Measurements from ENCODE around the gene FNBP1.

DNA sequence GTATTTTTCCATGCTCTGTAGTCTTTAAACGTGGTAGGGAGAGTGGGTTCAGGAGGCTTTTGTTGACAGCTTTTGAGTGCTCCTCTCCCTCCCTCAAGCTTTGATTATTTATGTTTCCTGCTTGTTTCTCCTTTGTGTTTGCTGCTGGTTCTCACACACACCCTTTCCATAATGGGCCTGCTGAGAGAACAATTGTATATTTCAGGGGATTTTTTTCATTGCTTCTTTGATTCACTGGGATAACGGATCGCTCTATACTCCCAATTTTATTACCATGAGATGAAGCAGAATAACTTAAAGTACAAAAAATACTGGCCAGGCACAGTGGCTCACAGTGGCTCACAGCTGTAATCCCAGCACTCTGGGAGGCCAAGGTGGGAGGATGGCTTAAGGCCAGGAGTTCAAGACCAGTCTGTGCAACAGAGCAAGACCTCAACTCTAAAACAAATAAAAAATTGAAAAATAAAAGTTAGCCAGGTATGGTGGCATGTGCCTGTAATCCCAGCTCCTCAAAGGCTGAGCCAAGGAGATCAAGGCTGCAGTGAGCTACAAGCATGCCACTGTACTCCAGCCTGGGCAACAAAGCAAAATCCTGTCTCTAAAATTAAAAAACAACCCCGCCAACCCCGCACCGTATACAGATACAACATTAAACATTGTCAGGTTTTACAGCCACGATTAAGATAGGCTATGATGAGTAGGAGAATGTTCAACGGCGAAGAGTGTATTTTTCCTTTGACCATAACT lies 140.8 kb downstream of the FNBP1 start:
- no peak for TF ChIP-seq EP300 (IDR thresholded peaks at IDR 0.05)
- TF ChIP-seq, protein P1, sequence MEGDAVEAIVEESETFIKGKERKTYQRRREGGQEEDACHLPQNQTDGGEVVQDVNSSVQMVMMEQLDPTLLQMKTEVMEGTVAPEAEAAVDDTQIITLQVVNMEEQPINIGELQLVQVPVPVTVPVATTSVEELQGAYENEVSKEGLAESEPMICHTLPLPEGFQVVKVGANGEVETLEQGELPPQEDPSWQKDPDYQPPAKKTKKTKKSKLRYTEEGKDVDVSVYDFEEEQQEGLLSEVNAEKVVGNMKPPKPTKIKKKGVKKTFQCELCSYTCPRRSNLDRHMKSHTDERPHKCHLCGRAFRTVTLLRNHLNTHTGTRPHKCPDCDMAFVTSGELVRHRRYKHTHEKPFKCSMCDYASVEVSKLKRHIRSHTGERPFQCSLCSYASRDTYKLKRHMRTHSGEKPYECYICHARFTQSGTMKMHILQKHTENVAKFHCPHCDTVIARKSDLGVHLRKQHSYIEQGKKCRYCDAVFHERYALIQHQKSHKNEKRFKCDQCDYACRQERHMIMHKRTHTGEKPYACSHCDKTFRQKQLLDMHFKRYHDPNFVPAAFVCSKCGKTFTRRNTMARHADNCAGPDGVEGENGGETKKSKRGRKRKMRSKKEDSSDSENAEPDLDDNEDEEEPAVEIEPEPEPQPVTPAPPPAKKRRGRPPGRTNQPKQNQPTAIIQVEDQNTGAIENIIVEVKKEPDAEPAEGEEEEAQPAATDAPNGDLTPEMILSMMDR (IDR thresholded peaks at IDR 0.05): no peak

Data from sigmoid colon (tissue), 4 donors.